HCT116 (cell line): ENCODE measurements around the gene LSM2.
"Not testable (repeated sequence)": the region's sequence is repeated elsewhere in the genome, so short reads cannot be mapped to it uniquely, and the experiment has no call there.

Source experiments
- ATF3 ChIP-seq: IDR thresholded peaks from 2 replicates; pipeline ENCODE4 v1.6.1; 2012
- CBX3 ChIP-seq: IDR thresholded peaks from 2 replicates; pipeline ENCODE4 v1.6.1; 2012; ENCODE audit warnings: low read depth
- CEBPB ChIP-seq: IDR thresholded peaks from 2 replicates; pipeline ENCODE4 v1.6.1; 2012; ENCODE audit warnings: low read depth
- CTCF ChIP-seq, 3 experiments: fragments of 200-600 bp in 1 of 3; sonication (generic) in 1 of 3; IDR thresholded peaks in 2 of 3; conservative IDR thresholded peaks in 1 of 3; 2 replicates each; pipeline ENCODE4 v1.5.1; 2012 to 2017; ENCODE audit warnings: low read depth in 2 of 3, low read length in 2 of 3, antibody characterized with exemption in 1 of 3, borderline replicate concordance in 1 of 3, control low read depth in 1 of 3, mild to moderate bottlenecking in 1 of 3, mixed read lengths in 1 of 3, mixed run types in 1 of 3, moderate library complexity in 1 of 3; ENCODE audit not compliant: insufficient read depth in 1 of 3
- EZH2 ChIP-seq: fragments of 200-600 bp; sonication (generic); IDR thresholded peaks from 2 replicates; pipeline ENCODE4 v1.6.1; 2017; ENCODE audit warnings: antibody characterized with exemption, mixed run types
- MAX ChIP-seq: IDR thresholded peaks from 2 replicates; pipeline ENCODE4 v1.6.1; 2012
- POLR2A ChIP-seq: IDR thresholded peaks from 2 replicates; pipeline ENCODE4 v1.7.0; 2011; ENCODE audit warnings: borderline replicate concordance; ENCODE audit not compliant: insufficient read depth, insufficient read length; ENCODE audit errors: extremely low read depth
- POLR2AphosphoS5 ChIP-seq: IDR thresholded peaks from 2 replicates; pipeline ENCODE4 v1.6.1; 2011; ENCODE audit warnings: mild to moderate bottlenecking, low read depth, low read length, moderate library complexity
- REST ChIP-seq: IDR thresholded peaks from 2 replicates; pipeline ENCODE4 v1.6.1; 2012; ENCODE audit warnings: low read depth
- SRF ChIP-seq: IDR thresholded peaks from 2 replicates; pipeline ENCODE4 v1.6.1; 2012; ENCODE audit warnings: low read depth
- TCF7L2 ChIP-seq: IDR thresholded peaks from 2 replicates; pipeline ENCODE4 v1.7.0; 2011; ENCODE audit warnings: borderline replicate concordance, inconsistent platforms; ENCODE audit not compliant: insufficient read depth, insufficient read length; ENCODE audit errors: extremely low read depth
- ZBTB33 ChIP-seq: IDR thresholded peaks from 2 replicates; pipeline ENCODE4 v1.6.1; 2011; ENCODE audit warnings: mild to moderate bottlenecking, low read length, moderate library complexity; ENCODE audit not compliant: insufficient replicate concordance; ENCODE audit errors: extremely low read depth
- ZFX ChIP-seq: fragments of 450-650 bp; IDR thresholded peaks from 2 replicates; pipeline ENCODE4 v1.6.1; 2017
- ZNF274 ChIP-seq: fragments of 200-500 bp; sonication (Bioruptor generic); IDR thresholded peaks from 2 replicates; pipeline ENCODE4 v1.6.1; 2014; ENCODE audit warnings: mild to moderate bottlenecking, low read depth, low read length, inconsistent platforms

- not testable (repeated sequence) for TF ChIP-seq CTCF (IDR thresholded peaks at IDR 0.05 in 2 of 3, conservative IDR thresholded peaks at IDR 0.05 in 1 of 3; ENCODE audit: borderline replicate concordance in 1 of 3, insufficient read depth in 1 of 3, low read depth in 2 of 3, low read length in 2 of 3); EZH2; POLR2A; REST; SRF; CEBPB; TCF7L2; POLR2AphosphoS5; ZFX; CBX3; MAX; ZNF274; ATF3; ZBTB33
These were observed 33.0 kb upstream of the LSM2 start for GRCh38 chr6:31839779-31840126.
